Breast epithelium (tissue), 4 donors: ENCODE data around the gene DOP1B. TPM values are rescaled to one million over a fixed set of nuclear protein-coding genes. Genes with fewer than 3 reads are reported as not detected.
"Not testable (repeated sequence)": the region's sequence is repeated elsewhere in the genome, so short reads cannot be mapped to it uniquely, and the experiment has no call there.

Experiments used
- DNase-seq, 2 donors: peaks; one replicate each; pipeline ENCODE4 v3.0.0-alpha.2; 2019; ENCODE audit warnings: low spot score in 2 of 2
- H3K27ac ChIP-seq, 2 donors: fragments of 200-600 bp; sonication (generic) in 1 of 2; one replicate each; pipeline ENCODE4 v1.5.1; 2016 to 2019; ENCODE audit warnings: mild to moderate bottlenecking in 1 of 2
- H3K27me3 ChIP-seq, 2 donors: fragments of 200-600 bp; sonication (generic) in 1 of 2; one replicate each; pipeline versions ENCODE4 v1.5.1 to v1.6.0; 2017 to 2019; ENCODE audit warnings: control low read depth in 1 of 2, mild to moderate bottlenecking in 1 of 2
- H3K36me3 ChIP-seq: fragments of 200-600 bp; one replicate; pipeline ENCODE4 v1.5.1; 2019
- H3K4me1 ChIP-seq, 2 donors: fragments of 200-600 bp; sonication (generic); one replicate each; pipeline ENCODE4 v1.5.1; 2016 to 2019; ENCODE audit warnings: control low read depth in 1 of 2
- H3K4me3 ChIP-seq, 3 donors: fragments of 200-600 bp; sonication (generic); 1 replicate in 2 of 3; 2 replicates in 1 of 3; pipeline ENCODE4 v1.5.1; 2016 to 2019; ENCODE audit warnings: mild to moderate bottlenecking in 3 of 3, moderate library complexity in 2 of 3
- H3K9me3 ChIP-seq, 2 donors: fragments of 200-600 bp; sonication (generic) in 1 of 2; one replicate each; pipeline ENCODE4 v1.5.1; 2016 to 2019; ENCODE audit warnings: control low read depth in 1 of 2
- POLR2A ChIP-seq: fragments of 450-650 bp; IDR thresholded peaks from one replicate; pipeline ENCODE4 v1.6.1; 2016; ENCODE audit warnings: antibody characterized with exemption, mild to moderate bottlenecking, moderate library complexity
- POLR2AphosphoS5 ChIP-seq, 3 donors: sonication (generic); formaldehyde crosslinking; IDR thresholded peaks; one replicate each; pipeline ENCODE4 v1.6.1; 2017; ENCODE audit warnings: antibody characterized with exemption in 3 of 3
- intact Hi-C: fragments of 100-400 bp; cut with DNase I; formaldehyde crosslinking; loops from one replicate; pipeline ENCODE4 v1.15.1; 2023; ENCODE audit warnings: low total_unique reads
- total RNA-seq, 3 donors: library from RNA; depleted of rRNA; stranded (reverse); fragments of >200 nt; gene quantifications; one replicate each; pipeline ENCODE4 v1.1.0, GENCODE V29; 2016
- TF ChIP-seq, protein P1 (sequence below), 3 donors: fragments of 450-650 bp; IDR thresholded peaks; one replicate each; pipeline ENCODE4 v1.5.1; 2016 to 2017; ENCODE audit warnings: antibody characterized with exemption in 3 of 3, mild to moderate bottlenecking in 3 of 3, moderate library complexity in 3 of 3

The DOP1B gene
- total RNA-seq, 3 donors from 2014 or later, result 11.5 to 21.4 (median 19.7) TPM

DNA sequence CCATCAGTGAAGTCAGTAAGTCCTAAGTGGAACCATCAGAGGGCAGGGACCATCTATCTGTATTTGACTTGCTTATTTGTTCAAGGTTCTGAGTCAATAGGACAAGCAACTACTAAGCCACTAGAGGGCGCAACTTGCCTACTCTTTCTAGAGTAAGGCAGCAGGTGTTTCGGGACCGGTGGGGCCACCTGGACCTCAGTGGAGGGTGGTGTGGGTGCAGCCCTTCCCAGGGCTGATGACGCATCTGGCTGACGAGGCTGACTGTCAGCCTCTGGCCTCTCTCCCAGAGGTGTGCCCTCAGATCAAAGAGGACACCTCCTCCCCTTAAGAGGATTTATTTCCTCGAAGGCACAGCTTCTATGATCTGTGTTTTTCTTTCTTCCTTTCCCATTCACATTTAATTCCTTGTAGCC lies 15.1 kb upstream of the DOP1B start:
- TF ChIP-seq, protein P1, sequence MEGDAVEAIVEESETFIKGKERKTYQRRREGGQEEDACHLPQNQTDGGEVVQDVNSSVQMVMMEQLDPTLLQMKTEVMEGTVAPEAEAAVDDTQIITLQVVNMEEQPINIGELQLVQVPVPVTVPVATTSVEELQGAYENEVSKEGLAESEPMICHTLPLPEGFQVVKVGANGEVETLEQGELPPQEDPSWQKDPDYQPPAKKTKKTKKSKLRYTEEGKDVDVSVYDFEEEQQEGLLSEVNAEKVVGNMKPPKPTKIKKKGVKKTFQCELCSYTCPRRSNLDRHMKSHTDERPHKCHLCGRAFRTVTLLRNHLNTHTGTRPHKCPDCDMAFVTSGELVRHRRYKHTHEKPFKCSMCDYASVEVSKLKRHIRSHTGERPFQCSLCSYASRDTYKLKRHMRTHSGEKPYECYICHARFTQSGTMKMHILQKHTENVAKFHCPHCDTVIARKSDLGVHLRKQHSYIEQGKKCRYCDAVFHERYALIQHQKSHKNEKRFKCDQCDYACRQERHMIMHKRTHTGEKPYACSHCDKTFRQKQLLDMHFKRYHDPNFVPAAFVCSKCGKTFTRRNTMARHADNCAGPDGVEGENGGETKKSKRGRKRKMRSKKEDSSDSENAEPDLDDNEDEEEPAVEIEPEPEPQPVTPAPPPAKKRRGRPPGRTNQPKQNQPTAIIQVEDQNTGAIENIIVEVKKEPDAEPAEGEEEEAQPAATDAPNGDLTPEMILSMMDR (IDR thresholded peaks at IDR 0.05), result peak; percentile 58 to 84 (median 81)
- TF ChIP-seq POLR2A (no peak), POLR2AphosphoS5 (IDR thresholded peaks at IDR 0.05) (peak in 2 of 3 donors; percentile 22 to 54)
- Histone ChIP-seq H3K9me3 (no peaks in the 10 kb centered on the region), H3K36me3 (no peaks in the 10 kb centered on the region), H3K27me3 (no peaks in the 10 kb centered on the region), H3K4me3 (no peak overlapping the region), H3K27ac (peak overlapping the region; percentile 3 to 71), H3K4me1 (peaks cover 0 to 3% of the 10 kb centered on the region in 2 donors)
- peak; percentile 83 to 89 for DNase-seq
- intact Hi-C loops, result no loop called here

DNA sequence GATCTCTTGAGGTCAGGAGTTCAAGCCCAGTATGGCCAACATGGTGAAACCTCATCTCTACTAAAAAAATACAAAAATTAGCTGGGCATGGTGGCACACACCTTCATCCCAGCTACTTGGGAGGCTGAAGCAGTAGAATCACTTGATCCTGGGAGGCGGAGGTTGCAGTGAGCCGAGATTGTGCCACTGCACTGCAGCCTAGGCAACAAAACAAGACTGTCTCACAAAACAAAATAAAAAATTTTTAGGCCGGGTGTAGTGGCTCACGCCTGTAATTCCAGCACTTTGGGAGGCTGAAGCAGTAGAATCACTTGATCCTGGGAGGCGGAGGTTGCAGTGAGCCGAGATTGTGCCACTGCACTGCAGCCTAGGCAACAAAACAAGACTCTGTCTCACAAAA lies 12.4 kb upstream of the DOP1B start:
- H3K27ac ChIP-seq, intact Hi-C loops, H3K36me3 ChIP-seq, H3K9me3 ChIP-seq, H3K4me3 ChIP-seq, H3K27me3 ChIP-seq, DNase-seq, H3K4me1 ChIP-seq: not testable (repeated sequence)

DNA sequence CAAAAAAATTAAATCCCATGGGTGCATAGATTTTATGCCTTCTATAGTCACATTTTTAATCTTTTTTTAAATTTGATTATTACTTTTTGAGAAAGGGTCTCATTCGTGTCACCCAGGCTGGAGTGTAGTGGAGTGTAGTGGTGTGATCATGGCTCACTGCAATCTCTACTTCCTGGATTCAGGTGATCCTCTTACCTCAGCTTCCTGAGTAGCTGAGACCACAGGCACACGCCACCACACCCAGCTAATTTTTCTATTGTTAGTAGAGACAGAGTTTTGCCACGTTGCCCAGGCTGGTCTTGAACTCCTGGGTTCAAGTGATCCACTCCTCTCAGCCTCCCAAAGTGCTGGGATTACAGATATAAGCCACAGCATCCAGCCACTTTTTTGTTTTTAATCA lies 11.4 kb upstream of the DOP1B start:
- no peak for DNase-seq
- Histone ChIP-seq H3K9me3 (no peaks in the 10 kb centered on the region), H3K4me1 (peaks cover 3% of the 10 kb centered on the region in 2 donors), H3K36me3 (no peaks in the 10 kb centered on the region), H3K27me3 (no peaks in the 10 kb centered on the region), H3K4me3 (no peak overlapping the region), H3K27ac (no peak overlapping the region)
- TF ChIP-seq, protein P1 (IDR thresholded peaks at IDR 0.05), result no peak
- no peak for TF ChIP-seq POLR2AphosphoS5 (IDR thresholded peaks at IDR 0.05)
- TF ChIP-seq POLR2A, result no peak
- intact Hi-C loops, result no loop called here

DNA sequence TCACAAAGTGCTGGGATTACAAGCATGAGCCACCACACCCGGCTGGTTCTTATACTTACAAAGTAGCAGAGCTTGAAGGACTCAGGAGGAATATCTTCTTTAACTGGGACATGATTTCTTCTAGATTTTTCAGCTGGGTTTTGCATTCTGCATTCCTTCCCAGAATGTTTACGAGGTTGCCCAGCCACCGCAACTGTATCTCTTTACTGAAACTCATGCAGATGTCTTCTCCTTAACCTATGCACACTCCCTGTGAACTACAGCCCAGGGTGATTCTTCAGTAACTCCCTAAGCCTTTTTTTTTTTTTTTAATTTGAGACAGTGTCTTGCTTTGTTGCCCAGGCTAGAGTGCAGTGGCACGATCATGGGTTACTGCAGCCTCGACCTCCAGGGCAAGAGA lies 8.7 kb upstream of the DOP1B start:
- no peak for DNase-seq
- Histone ChIP-seq H3K27me3 (no peaks in the 10 kb centered on the region), H3K36me3 (no peaks in the 10 kb centered on the region), H3K4me1 (peaks cover 0 to 5% of the 10 kb centered on the region in 2 donors), H3K9me3 (no peaks in the 10 kb centered on the region), H3K27ac (no peak overlapping the region), H3K4me3 (no peak overlapping the region)
- no peak for TF ChIP-seq POLR2AphosphoS5 (IDR thresholded peaks at IDR 0.05)
- no peak for TF ChIP-seq POLR2A
- TF ChIP-seq, protein P1 (IDR thresholded peaks at IDR 0.05), result no peak
- intact Hi-C loops, result no loop called here

DNA sequence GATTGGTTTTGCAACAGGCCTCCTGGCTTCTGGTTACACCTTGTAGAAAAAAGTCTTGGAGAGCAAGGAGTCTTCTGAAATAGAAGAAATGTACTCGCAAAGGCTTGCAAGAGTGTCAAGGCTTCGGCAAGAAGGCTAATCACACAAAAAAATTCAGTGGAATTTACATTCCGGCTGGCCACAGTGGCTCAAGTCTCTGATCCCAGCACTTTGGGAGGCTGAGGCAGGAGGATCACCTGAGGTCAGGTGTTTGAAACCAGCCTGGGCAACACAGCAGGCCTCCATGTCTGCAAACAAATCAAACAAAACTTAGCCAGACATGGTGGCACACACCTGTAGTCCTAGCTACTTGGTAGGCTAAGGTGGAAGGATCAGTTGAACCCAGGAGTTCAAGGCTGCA lies 7.7 kb upstream of the DOP1B start:
- peaks cover 0 to 5% of the 10 kb centered on the region in 2 donors for H3K4me1 ChIP-seq
- H3K27ac ChIP-seq, result no peak overlapping the region
- no peaks in the 10 kb centered on the region for H3K36me3 ChIP-seq
- intact Hi-C loops, result no loop called here
- H3K27me3 ChIP-seq, result no peaks in the 10 kb centered on the region
- DNase-seq, result no peak
- no peak overlapping the region for H3K4me3 ChIP-seq
- H3K9me3 ChIP-seq, result no peaks in the 10 kb centered on the region
- TF ChIP-seq POLR2A, result no peak
- no peak for TF ChIP-seq POLR2AphosphoS5 (IDR thresholded peaks at IDR 0.05)
- TF ChIP-seq, protein P1 (IDR thresholded peaks at IDR 0.05), result no peak
